MM.1S (cell line): ENCODE data around the gene UBE2S.

Experiments
- DNase-seq: peaks from one replicate; pipeline ENCODE4 v3.0.0-alpha.2; 2015
- H2AFZ ChIP-seq: fragments of 300-600 bp; sonication (generic); 2 replicates; pipeline ENCODE4 v1.6.0; 2016; ENCODE audit warnings: antibody characterized with exemption, low read length
- H3F3A ChIP-seq: fragments of 300-600 bp; sonication (generic); 2 replicates; pipeline ENCODE4 v1.6.1; 2016; ENCODE audit warnings: mild to moderate bottlenecking, antibody characterized with exemption, low read length, moderate library complexity, mixed read lengths; ENCODE audit not compliant: insufficient read depth
- H3K27ac ChIP-seq: fragments of 300-600 bp; sonication (generic); 2 replicates; pipeline ENCODE4 v1.5.1; 2016; ENCODE audit warnings: mild to moderate bottlenecking, low read length
- H3K27me3 ChIP-seq: fragments of 300-600 bp; sonication (generic); replicated peaks from 2 replicates; pipeline ENCODE4 v1.6.0; 2016; ENCODE audit warnings: low read length; ENCODE audit not compliant: insufficient read depth
- H3K36me3 ChIP-seq: fragments of 300-600 bp; sonication (generic); replicated peaks from 2 replicates; pipeline ENCODE4 v1.6.1; 2016; ENCODE audit warnings: mild to moderate bottlenecking, low read length, mixed read lengths; ENCODE audit not compliant: insufficient read depth
- H3K4me1 ChIP-seq: fragments of 300-600 bp; sonication (generic); 2 replicates; pipeline ENCODE4 v1.6.1; 2016; ENCODE audit warnings: low read length, mixed read lengths
- H3K4me2 ChIP-seq: fragments of 300-600 bp; sonication (generic); 2 replicates; pipeline ENCODE4 v1.6.0; 2016; ENCODE audit warnings: low read depth, low read length
- H3K4me3 ChIP-seq: fragments of 300-600 bp; sonication (generic); 2 replicates; pipeline ENCODE4 v1.5.1; 2016; ENCODE audit warnings: low read length, mixed read lengths
- H3K79me2 ChIP-seq: fragments of 300-600 bp; sonication (generic); 2 replicates; pipeline ENCODE4 v1.6.1; 2016; ENCODE audit warnings: mixed run types, low read length, mixed read lengths
- H3K9ac ChIP-seq: fragments of 300-600 bp; sonication (generic); 2 replicates; pipeline ENCODE4 v1.6.1; 2016; ENCODE audit warnings: low read length, mixed read lengths
- H3K9me2 ChIP-seq: fragments of 300-600 bp; sonication (generic); replicated peaks from 2 replicates; pipeline ENCODE4 v1.6.1; 2016; ENCODE audit warnings: mild to moderate bottlenecking, low read length, mixed read lengths; ENCODE audit not compliant: insufficient read depth
- H3K9me3 ChIP-seq: fragments of 300-600 bp; sonication (generic); replicated peaks from 2 replicates; pipeline ENCODE4 v1.6.1; 2016; ENCODE audit warnings: mild to moderate bottlenecking, low read length, mixed read lengths; ENCODE audit not compliant: insufficient read depth
- H4K20me1 ChIP-seq: fragments of 300-600 bp; sonication (generic); 2 replicates; pipeline ENCODE4 v1.6.1; 2016; ENCODE audit warnings: mild to moderate bottlenecking, low read length, moderate library complexity, mixed read lengths; ENCODE audit not compliant: insufficient read depth
- EZH2 ChIP-seq: fragments of 300-600 bp; sonication (generic); optimal IDR thresholded peaks from 2 replicates; pipeline ENCODE3; 2017; ENCODE audit warnings: low read depth, mild to moderate bottlenecking, antibody characterized with exemption, low read length, mixed read lengths
- EZH2phosphoT487 ChIP-seq: fragments of 300-600 bp; sonication (generic); IDR thresholded peaks from 2 replicates; pipeline ENCODE4 v1.6.1; 2018; ENCODE audit warnings: antibody characterized with exemption, low read length
- TF ChIP-seq, protein P1 (sequence below): fragments of 300-600 bp; sonication (generic); IDR thresholded peaks from 2 replicates; pipeline ENCODE4 v1.5.1; 2016; ENCODE audit warnings: antibody characterized with exemption, low read length, mixed read lengths

Gene UBE2S

DNA sequence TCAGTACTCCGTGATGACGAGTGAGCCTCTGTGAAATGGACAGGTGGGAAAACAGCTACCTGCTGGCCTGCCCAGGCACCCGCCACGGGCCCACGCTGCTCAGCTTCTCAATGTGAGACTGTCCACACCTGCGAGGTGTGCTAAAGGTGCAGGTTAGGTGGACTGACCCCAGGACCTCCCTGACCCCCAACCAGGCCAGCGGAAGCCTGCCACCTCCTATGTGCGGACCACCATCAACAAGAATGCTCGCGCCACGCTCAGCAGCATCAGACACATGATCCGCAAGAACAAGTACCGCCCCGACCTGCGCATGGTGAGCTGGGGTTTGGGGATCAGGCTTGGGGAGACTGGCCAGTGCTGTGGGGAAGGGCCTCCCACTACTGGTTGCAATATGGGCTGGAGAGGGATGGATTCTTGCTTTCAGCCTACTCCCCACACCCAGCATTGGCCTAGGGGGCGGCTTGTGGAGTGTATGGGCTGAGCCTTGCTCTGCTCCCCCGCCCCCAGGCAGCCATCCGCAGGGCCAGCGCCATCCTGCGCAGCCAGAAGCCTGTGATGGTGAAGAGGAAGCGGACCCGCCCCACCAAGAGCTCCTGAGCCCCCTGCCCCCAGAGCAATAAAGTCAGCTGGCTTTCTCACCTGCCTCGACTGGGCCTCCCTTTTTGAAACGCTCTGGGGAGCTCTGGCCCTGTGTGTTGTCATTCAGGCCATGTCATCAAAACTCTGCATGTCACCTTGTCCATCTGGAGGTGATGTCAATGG lies 19.7 kb downstream of the UBE2S start:
- Histone ChIP-seq H3K4me3 (no peak overlapping the region; the same call in 1 of the 2 replicates), H3K4me1 (peaks cover 20% of the 10 kb centered on the region), H3K9ac (no peak overlapping the region; the same call in 1 of the 2 replicates), H3K27me3 (no peaks in the 10 kb centered on the region), H2AFZ (no peak overlapping the region), H4K20me1 (peaks cover 41% of the 10 kb centered on the region), H3K79me2 (peaks cover 53% of the 10 kb centered on the region), H3F3A (peaks cover 75% of the 10 kb centered on the region), H3K36me3 (peaks cover 19% of the 10 kb centered on the region), H3K9me2 (no peaks in the 10 kb centered on the region), H3K27ac (no peak overlapping the region), H3K4me2 (peak overlapping the region; percentile 98; the same call in 1 of the 2 replicates), H3K9me3 (no peaks in the 10 kb centered on the region)
- DNase-seq: no peak
- TF ChIP-seq, protein P1, sequence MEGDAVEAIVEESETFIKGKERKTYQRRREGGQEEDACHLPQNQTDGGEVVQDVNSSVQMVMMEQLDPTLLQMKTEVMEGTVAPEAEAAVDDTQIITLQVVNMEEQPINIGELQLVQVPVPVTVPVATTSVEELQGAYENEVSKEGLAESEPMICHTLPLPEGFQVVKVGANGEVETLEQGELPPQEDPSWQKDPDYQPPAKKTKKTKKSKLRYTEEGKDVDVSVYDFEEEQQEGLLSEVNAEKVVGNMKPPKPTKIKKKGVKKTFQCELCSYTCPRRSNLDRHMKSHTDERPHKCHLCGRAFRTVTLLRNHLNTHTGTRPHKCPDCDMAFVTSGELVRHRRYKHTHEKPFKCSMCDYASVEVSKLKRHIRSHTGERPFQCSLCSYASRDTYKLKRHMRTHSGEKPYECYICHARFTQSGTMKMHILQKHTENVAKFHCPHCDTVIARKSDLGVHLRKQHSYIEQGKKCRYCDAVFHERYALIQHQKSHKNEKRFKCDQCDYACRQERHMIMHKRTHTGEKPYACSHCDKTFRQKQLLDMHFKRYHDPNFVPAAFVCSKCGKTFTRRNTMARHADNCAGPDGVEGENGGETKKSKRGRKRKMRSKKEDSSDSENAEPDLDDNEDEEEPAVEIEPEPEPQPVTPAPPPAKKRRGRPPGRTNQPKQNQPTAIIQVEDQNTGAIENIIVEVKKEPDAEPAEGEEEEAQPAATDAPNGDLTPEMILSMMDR: no peak
- TF ChIP-seq EZH2phosphoT487: no peak
- TF ChIP-seq EZH2: no peak

DNA sequence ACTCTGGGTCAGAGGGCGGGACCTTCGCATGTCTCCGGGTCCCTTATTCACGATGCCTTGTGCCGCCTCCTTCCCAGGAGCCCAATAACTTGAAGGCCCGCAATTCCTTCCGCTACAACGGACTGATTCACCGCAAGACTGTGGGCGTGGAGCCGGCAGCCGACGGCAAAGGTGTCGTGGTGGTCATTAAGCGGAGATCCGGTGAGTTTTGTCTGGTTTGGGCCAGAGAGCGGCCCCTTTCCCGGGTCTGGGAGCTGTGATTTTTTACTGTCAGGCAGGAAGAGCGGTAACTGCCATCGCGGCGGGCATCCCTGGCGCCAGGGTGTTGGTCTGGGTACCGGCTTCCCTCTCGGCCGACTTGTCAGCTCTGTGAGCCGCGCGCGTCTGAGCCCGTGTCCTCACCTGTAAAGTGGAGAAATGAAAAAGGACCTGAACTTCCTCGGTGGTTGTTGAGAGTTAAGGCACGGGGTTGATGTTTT lies 21.1 kb downstream of the UBE2S start:
- H3K9ac ChIP-seq: peak overlapping the region; percentile 94
- peaks cover 41% of the 10 kb centered on the region for H4K20me1 ChIP-seq
- H3K4me2 ChIP-seq: peak overlapping the region; percentile 98
- peaks cover 29% of the 10 kb centered on the region for H3K4me1 ChIP-seq
- H3K9me2 ChIP-seq: no peaks in the 10 kb centered on the region
- DNase-seq: no peak
- H3K27ac ChIP-seq: no peak overlapping the region
- no peaks in the 10 kb centered on the region for H3K9me3 ChIP-seq
- H3F3A ChIP-seq: peaks cover 74% of the 10 kb centered on the region
- H3K4me3 ChIP-seq: peak overlapping the region; percentile 91
- H3K36me3 ChIP-seq: peaks cover 19% of the 10 kb centered on the region
- no peak overlapping the region for H2AFZ ChIP-seq
- no peaks in the 10 kb centered on the region for H3K27me3 ChIP-seq
- H3K79me2 ChIP-seq: peaks cover 67% of the 10 kb centered on the region
- TF ChIP-seq EZH2phosphoT487 (no peak), EZH2 (no peak)
- TF ChIP-seq, protein P1: no peak

DNA sequence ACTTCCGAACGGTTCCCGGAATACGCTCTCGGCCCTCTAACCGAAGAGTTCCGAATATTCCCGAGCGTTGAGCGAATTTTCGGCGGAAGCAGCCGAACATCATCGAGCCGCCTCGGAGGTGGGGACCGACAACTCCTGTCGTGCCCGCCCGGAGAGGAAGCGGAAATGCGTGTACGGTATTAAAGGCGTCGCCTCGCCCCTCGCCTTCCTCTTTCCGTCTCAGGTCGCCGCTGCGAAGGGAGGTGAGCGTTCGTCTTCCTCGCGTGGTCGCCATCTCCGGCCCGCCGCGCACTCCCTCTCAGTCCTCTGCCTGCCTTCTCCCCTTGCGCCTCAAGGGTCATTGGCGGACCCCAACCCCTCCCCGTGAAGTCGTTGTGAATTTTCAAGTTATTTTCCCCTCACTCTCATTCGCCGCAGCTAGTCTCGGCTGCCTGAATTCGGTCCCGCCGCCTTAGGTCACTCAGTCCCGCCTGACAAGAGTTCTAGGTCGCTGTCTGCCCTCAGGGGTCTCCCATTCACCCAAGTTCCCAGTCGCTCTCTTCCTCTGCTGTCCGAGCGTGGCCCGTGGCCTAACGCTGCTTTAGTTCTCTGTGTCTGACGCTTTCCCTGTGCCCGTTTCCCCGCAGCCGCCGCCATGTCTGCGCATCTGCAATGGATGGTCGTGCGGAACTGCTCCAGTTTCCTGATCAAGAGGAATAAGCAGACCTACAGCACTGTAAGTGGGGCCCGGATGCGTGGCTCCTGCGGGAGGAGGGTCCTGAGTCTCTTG lies 21.7 kb downstream of the UBE2S start, which contains the start of gene RPL28:
TSS of gene RPL28 (plus strand) at position 209 of the 769 bp plus-strand sequence. CDS start at position 635, 426 bp downstream.
- peaks cover 68% of the 10 kb centered on the region for H3F3A ChIP-seq

More for the DNA sequence above, 21.7 kb downstream of the UBE2S start, which contains the start of gene RPL28:
- H3K9ac ChIP-seq: peak within 1 kb of the TSS; percentile 94
- H3K27me3 ChIP-seq: no peaks in the 10 kb centered on the region
- H3K4me3 ChIP-seq: peak within 1 kb of the TSS; percentile 91
- DNase-seq: peak; percentile 99
- H3K79me2 ChIP-seq: peaks cover 68% of the 10 kb centered on the region
- H2AFZ ChIP-seq: peak within 1 kb of the TSS; percentile 74
- peak within 1 kb of the TSS; percentile 98 for H3K4me2 ChIP-seq
- H3K36me3 ChIP-seq: peaks cover 19% of the 10 kb centered on the region
- peaks cover 41% of the 10 kb centered on the region for H4K20me1 ChIP-seq
- H3K9me3 ChIP-seq: no peaks in the 10 kb centered on the region
- TF ChIP-seq, protein P1: no peak
- TF ChIP-seq EZH2phosphoT487 (no peak), EZH2 (no peak)
- H3K4me1 ChIP-seq: peaks cover 29% of the 10 kb centered on the region
- H3K27ac ChIP-seq: peak within 1 kb of the TSS; percentile 85
- H3K9me2 ChIP-seq: no peaks in the 10 kb centered on the region
